ENCODE results near the gene TMEM132C. TPM values are rescaled to one million over a fixed set of nuclear protein-coding genes. Genes with fewer than 3 reads are reported as not detected.

TMEM132C gene
- total RNA-seq, 1 donor from 2014 or later, result 61.8 TPM

DNA sequence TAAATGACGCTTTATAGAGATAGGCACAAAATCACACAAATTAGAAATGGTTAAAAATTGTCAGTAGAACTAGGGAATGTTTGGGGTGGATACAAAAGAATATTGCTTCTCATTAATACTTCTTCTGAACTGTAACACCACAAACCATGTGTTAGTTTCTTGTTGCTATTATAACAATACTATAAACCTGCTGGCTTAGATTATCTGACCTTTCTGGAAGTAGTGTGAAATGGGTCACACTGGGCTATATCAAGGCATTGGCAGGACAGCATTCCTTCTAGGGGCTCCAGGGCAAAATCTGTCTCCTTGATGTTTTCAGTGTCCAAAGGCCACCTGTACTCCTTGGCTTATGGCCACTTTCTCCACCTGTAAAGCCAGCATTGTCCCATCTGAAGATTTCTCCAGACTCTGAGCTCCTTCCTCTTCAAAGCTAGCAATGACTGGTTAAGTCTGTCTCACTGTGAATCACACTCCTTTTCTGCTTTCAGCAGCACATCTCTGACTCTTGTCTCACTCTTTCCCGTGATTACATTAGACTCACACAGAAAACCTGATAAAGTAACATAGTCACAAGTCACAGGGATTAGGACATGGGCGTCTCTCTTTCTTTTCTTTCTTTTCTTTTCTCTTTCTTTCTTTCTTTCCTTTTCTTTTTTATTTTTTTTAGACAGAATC is 470.5 kb downstream of the TMEM132C start:
- H3K4me3 Mint-ChIP-seq, result no peak overlapping the region

DNA sequence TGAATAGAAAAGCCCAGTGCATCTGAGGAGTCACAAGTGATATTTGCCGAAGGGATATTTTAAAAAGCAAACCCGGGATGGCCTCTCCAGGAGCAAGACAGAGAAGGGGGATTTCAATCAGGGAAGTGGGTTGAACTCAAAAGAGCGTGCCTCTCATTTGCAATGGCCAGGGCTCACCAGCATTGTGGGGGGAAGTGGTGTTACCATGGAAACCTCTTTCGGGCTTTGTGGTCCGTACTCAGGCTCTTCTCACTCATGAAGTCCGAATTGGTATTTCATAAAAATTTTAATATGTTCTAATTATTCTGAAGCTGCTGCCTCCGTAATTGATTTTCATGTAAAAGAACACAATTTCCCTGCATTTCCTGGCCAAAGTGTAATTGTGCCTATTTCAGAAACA is 476.9 kb downstream of the TMEM132C start:
- Mint-ChIP-seq H3K9me3 (peaks cover 7% of the 10 kb centered on the region), H3K27ac (no peak overlapping the region), H3K36me3 (no peaks in the 10 kb centered on the region), H3K4me1 (ENCODE audit: unreplicated experiment) (no peaks in the 10 kb centered on the region), H3K4me3 (no peak overlapping the region), H3K27me3 (peaks cover 9% of the 10 kb centered on the region)
- TF ChIP-seq, protein P1, sequence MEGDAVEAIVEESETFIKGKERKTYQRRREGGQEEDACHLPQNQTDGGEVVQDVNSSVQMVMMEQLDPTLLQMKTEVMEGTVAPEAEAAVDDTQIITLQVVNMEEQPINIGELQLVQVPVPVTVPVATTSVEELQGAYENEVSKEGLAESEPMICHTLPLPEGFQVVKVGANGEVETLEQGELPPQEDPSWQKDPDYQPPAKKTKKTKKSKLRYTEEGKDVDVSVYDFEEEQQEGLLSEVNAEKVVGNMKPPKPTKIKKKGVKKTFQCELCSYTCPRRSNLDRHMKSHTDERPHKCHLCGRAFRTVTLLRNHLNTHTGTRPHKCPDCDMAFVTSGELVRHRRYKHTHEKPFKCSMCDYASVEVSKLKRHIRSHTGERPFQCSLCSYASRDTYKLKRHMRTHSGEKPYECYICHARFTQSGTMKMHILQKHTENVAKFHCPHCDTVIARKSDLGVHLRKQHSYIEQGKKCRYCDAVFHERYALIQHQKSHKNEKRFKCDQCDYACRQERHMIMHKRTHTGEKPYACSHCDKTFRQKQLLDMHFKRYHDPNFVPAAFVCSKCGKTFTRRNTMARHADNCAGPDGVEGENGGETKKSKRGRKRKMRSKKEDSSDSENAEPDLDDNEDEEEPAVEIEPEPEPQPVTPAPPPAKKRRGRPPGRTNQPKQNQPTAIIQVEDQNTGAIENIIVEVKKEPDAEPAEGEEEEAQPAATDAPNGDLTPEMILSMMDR (conservative IDR thresholded peaks at IDR 0.05), result no peak
- no peak for DNase-seq (ENCODE audit: extremely low spot score, unreplicated experiment)

More for the DNA sequence above, 470.5 kb downstream of the TMEM132C start:
- TF ChIP-seq, protein P1 (conservative IDR thresholded peaks at IDR 0.05), result no peak
- Mint-ChIP-seq H3K9me3 (peaks cover 9% of the 10 kb centered on the region), H3K27ac (no peak overlapping the region), H3K36me3 (no peaks in the 10 kb centered on the region), H3K4me1 (ENCODE audit: unreplicated experiment) (peaks cover 9% of the 10 kb centered on the region), H3K27me3 (peaks cover 16% of the 10 kb centered on the region)
- no peak for DNase-seq (ENCODE audit: extremely low spot score, unreplicated experiment)

DNA sequence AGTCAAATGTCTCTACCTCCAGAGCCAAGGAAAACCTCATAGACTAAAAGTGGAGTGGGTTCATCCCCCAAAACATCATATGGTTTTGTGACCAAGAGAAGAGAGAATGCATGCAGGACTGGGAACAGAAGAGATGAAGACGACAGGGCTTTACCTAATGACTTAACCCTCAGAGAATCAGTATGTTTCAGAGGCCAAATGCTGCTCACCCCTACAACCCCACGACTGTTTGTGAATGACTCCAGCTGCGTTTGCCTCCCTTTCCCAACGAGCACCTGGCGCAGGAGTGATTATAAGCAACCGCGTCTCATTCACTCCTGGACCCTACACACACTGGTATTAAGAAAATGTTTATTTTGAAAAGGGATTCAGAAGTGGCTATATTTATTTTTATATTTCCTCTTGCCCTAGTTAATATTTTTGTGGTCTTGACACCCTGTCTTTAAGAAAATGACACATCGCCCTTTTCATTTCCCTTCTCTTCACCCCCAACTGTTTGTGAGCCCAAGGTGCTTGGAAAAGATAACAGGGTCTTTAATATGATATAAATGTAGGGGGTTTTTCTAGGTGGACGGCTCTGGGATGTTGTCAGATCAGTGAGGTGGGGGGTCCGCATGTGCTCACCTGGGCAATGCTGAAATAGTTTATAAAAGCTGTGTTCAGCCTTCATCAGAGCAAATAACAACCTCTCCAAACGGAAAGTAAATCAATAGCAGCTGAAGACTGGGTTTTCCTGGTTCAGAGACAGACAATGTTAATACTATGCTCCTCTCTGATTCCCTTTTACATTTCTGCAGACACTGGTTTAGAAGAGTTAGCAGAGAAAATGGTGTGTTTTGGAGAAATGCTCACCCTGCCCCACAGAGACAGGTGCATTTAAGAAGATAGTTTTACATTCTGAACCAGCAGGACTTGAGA is 479.1 kb downstream of the TMEM132C start:
- H3K27ac Mint-ChIP-seq, result no peak overlapping the region
- H3K27me3 Mint-ChIP-seq, result peaks cover 13% of the 10 kb centered on the region
- H3K36me3 Mint-ChIP-seq, result no peaks in the 10 kb centered on the region
- no peak for DNase-seq (ENCODE audit: extremely low spot score, unreplicated experiment)
- no peak overlapping the region for H3K4me3 Mint-ChIP-seq
- TF ChIP-seq, protein P1 (conservative IDR thresholded peaks at IDR 0.05), result no peak
- no peaks in the 10 kb centered on the region for H3K4me1 Mint-ChIP-seq (ENCODE audit: unreplicated experiment)
- no peaks in the 10 kb centered on the region for H3K9me3 Mint-ChIP-seq

DNA sequence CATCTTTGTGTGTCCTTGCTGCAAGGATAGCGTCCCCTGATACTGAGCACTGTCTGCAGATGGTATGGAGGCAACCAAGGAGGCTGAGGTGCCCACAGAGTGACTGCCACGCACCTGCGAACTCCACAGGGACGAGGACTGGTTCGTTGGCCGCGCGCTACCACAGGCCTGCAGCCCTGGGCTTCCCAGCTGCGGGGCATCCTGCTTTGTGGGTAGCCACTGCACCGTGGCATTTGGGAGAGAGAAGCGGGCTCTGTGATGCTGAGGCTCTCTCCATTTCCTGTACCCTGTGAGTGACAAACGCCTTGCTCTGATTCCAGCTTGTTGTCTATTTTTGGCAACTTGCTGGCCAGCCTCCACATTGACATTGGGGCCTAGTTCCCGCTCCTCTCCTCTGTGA is 480.5 kb downstream of the TMEM132C start:
- no peak for DNase-seq (ENCODE audit: extremely low spot score, unreplicated experiment)
- TF ChIP-seq, protein P1 (conservative IDR thresholded peaks at IDR 0.05), result no peak
- no peaks in the 10 kb centered on the region for H3K4me1 Mint-ChIP-seq (ENCODE audit: unreplicated experiment)
- H3K36me3 Mint-ChIP-seq, result no peaks in the 10 kb centered on the region
- H3K27ac Mint-ChIP-seq, result no peak overlapping the region
- H3K9me3 Mint-ChIP-seq, result no peaks in the 10 kb centered on the region
- peaks cover 10% of the 10 kb centered on the region for H3K27me3 Mint-ChIP-seq
- H3K4me3 Mint-ChIP-seq, result no peak overlapping the region

DNA sequence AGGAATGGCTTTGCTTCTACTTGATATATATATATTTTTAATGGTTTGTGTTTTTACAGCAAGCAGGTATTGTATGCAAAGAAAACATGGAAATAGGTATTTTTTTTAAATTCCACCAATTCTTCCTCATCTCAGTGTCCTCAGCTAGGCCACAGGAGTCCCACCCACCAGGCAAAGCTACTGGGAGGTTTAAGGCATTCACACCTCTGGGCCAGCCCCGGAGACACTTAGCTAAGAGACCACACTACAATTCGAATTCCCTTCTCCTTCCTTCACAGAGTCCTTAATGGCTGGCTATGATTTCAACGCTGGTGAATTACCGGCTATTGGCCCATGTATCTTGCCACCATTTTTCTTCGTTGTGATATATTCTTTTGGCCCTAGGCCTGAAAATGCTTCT is 485.4 kb downstream of the TMEM132C start:
- Mint-ChIP-seq H3K27ac (no peak overlapping the region), H3K9me3 (no peaks in the 10 kb centered on the region), H3K27me3 (peaks cover 8% of the 10 kb centered on the region), H3K4me1 (ENCODE audit: unreplicated experiment) (no peaks in the 10 kb centered on the region), H3K36me3 (no peaks in the 10 kb centered on the region), H3K4me3 (no peak overlapping the region)
- DNase-seq (ENCODE audit: extremely low spot score, unreplicated experiment), result no peak
- TF ChIP-seq, protein P1 (conservative IDR thresholded peaks at IDR 0.05), result no peak

Measured in type B pancreatic cell (in vitro differentiated cells).